Spleen (tissue), 11 donors: Measurements from ENCODE around the gene ISOC2. TPM values are rescaled to one million over a fixed set of nuclear protein-coding genes. Genes with fewer than 3 reads are reported as not detected.

Source experiments
- DNase-seq: peaks from one replicate; pipeline ENCODE4 v3.0.0-alpha.2; 2020
- H3K27ac ChIP-seq, 8 donors: fragments of 200-600 bp; sonication (generic) in 7 of 8; 1 replicate in 4 of 8; 2 replicates in 4 of 8; pipeline versions ENCODE4 v1.5.0 to v1.8.0; 2016 to 2021; ENCODE audit warnings: inconsistent platforms in 4 of 8, mild to moderate bottlenecking in 4 of 8, moderate library complexity in 1 of 8
- H3K27me3 ChIP-seq, 7 donors: fragments of 200-600 bp; sonication (generic) in 6 of 7; replicated peaks in 1 of 7; 1 replicate in 4 of 7; 2 replicates in 3 of 7; pipeline versions ENCODE4 v1.5.0 to v1.8.0; 2016 to 2021; ENCODE audit warnings: inconsistent platforms in 3 of 7, mild to moderate bottlenecking in 1 of 7
- H3K36me3 ChIP-seq, 6 donors: fragments of 200-600 bp; sonication (generic) in 5 of 6; 1 replicate in 4 of 6; 2 replicates in 2 of 6; pipeline versions ENCODE4 v1.5.0 to v1.8.0; 2016 to 2021; ENCODE audit warnings: inconsistent platforms in 2 of 6
- H3K4me1 ChIP-seq, 6 donors: fragments of 200-600 bp; sonication (generic) in 5 of 6; 1 replicate in 3 of 6; 2 replicates in 3 of 6; pipeline versions ENCODE4 v1.5.0 to v1.8.0; 2016 to 2021; ENCODE audit warnings: inconsistent platforms in 3 of 6
- H3K4me3 ChIP-seq, 8 donors: fragments of 200-600 bp; sonication (generic) in 7 of 8; 1 replicate in 4 of 8; 2 replicates in 4 of 8; pipeline versions ENCODE4 v1.5.0 to v1.8.0; 2016 to 2021; ENCODE audit warnings: inconsistent platforms in 4 of 8, mild to moderate bottlenecking in 4 of 8, moderate library complexity in 2 of 8
- H3K9me3 ChIP-seq, 8 donors: fragments of 200-600 bp; sonication (generic) in 7 of 8; 1 replicate in 4 of 8; 2 replicates in 4 of 8; pipeline versions ENCODE4 v1.5.0 to v1.8.0; 2016 to 2021; ENCODE audit warnings: inconsistent platforms in 4 of 8
- POLR2A ChIP-seq, 3 donors: fragments of 450-650 bp; IDR thresholded peaks; one replicate each; pipeline ENCODE4 v1.5.1; 2017; ENCODE audit warnings: antibody characterized with exemption in 3 of 3, mild to moderate bottlenecking in 1 of 3
- POLR2AphosphoS5 ChIP-seq, 3 donors: sonication (generic); formaldehyde crosslinking; IDR thresholded peaks; one replicate each; pipeline ENCODE4 v1.5.1; 2017; ENCODE audit warnings: antibody characterized with exemption in 3 of 3
- WGBS, 5 donors: extraction: QIAGEN DNeasy Blood & Tissue Kit in 3 of 5; methylation state at CpG; one replicate each; pipeline versions ENCODE4 v1.1.5 to v1.1.7; 2013 to 2018; 5-methylcytosine and 5-hydroxymethylcytosine counted together
- intact Hi-C: fragments of 100-400 bp; cut with DNase I; formaldehyde crosslinking; loops from one replicate; pipeline ENCODE4 v1.15.0; 2023; ENCODE audit warnings: low total_unique reads
- polyA plus RNA-seq, 3 donors: library from polyadenylated mRNA; stranded (reverse); fragments of 200-250 nt; gene quantifications; one replicate each; pipeline ENCODE4 v1.2.1, GENCODE V29; 2013
- total RNA-seq, 7 donors: library from RNA; depleted of rRNA in 3 of 7; stranded (reverse); fragments of >200 nt in 3 of 7; fragmentation: NEBNext Ultra II Directional in 4 of 7; extraction: Animal tissue kit (Norgen Biotek cat#: 25700) in 4 of 7; gene quantifications; one replicate each; pipeline versions ENCODE4 v1.1.0 to v1.2.1, GENCODE V29; 2016 to 2021
- TF ChIP-seq, protein P1 (sequence below), 11 experiments: fragments of 200-600 bp in 7 of 11; fragments of 450-650 bp in 4 of 11; sonication (generic) in 4 of 11; IDR thresholded peaks in 8 of 11; conservative IDR thresholded peaks in 3 of 11; 1 replicate in 7 of 11; 2 replicates in 4 of 11; pipeline versions ENCODE4 v1.4.0 to v1.8.0; 2016 to 2021; ENCODE audit warnings: antibody characterized with exemption in 11 of 11, inconsistent platforms in 4 of 11, mild to moderate bottlenecking in 1 of 11
- donor health status: healthy with polysubstance abuse.
- donor health status: DM: no; HTN: no; CAD: no; lungs with moderate emphysema.
- donor health status: DM: no; HTN: no; CAD: no.
- donor health status: Bipolar disorder and iron deficiency.
- donor health status: healthy.
- donor health status: DM: no; HTN: no; CAD: no.
- donor health status: DM: yes; HTN: yes; CAD: no.

Gene ISOC2
- total and polyA plus RNA-seq, 10 donors = 38.6 to 98.7 (median 55.3) TPM

DNA sequence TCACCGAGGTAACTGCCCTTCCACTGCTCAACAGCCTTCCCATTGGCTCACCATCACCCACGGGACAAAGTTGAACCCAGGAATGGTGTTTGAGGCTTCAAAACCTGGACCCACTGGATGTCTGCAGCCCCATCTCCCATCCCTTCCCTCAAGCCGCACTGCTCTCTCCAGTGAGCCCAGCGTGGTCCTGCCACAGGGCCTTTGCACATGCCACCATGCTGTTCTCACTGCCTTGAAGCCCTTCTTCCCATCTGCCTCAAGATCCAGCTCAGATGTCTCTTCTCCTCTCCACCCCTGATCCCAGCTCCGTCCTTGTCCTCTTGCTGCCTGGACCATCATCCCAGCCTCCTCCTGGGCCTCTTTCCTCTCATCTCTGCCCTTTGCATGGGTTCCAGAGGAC lies 22.4 kb downstream of the ISOC2 start:
- H3K27me3 ChIP-seq = peaks cover 7 to 90% (median 73%) of the 10 kb centered on the region in 7 donors
- no peak overlapping the region for H3K27ac ChIP-seq
- TF ChIP-seq POLR2AphosphoS5 (IDR thresholded peaks at IDR 0.05) (no peak), POLR2A (IDR thresholded peaks at IDR 0.05) (no peak)
- TF ChIP-seq, protein P1, sequence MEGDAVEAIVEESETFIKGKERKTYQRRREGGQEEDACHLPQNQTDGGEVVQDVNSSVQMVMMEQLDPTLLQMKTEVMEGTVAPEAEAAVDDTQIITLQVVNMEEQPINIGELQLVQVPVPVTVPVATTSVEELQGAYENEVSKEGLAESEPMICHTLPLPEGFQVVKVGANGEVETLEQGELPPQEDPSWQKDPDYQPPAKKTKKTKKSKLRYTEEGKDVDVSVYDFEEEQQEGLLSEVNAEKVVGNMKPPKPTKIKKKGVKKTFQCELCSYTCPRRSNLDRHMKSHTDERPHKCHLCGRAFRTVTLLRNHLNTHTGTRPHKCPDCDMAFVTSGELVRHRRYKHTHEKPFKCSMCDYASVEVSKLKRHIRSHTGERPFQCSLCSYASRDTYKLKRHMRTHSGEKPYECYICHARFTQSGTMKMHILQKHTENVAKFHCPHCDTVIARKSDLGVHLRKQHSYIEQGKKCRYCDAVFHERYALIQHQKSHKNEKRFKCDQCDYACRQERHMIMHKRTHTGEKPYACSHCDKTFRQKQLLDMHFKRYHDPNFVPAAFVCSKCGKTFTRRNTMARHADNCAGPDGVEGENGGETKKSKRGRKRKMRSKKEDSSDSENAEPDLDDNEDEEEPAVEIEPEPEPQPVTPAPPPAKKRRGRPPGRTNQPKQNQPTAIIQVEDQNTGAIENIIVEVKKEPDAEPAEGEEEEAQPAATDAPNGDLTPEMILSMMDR (IDR thresholded peaks at IDR 0.05 in 8 of 11, conservative IDR thresholded peaks at IDR 0.05 in 3 of 11) = no peak
- intact Hi-C loops = no loop called here
- no peak overlapping the region for H3K4me3 ChIP-seq
- H3K9me3 ChIP-seq = no peaks in the 10 kb centered on the region
- DNase-seq = no peak
- H3K36me3 ChIP-seq = no peaks in the 10 kb centered on the region
- peaks cover 11 to 35% (median 26%) of the 10 kb centered on the region in 6 donors for H3K4me1 ChIP-seq
- 69 to 80% (median 75%) methylated on average over 5 of the region's 5 CpGs for WGBS, 5 donors

DNA sequence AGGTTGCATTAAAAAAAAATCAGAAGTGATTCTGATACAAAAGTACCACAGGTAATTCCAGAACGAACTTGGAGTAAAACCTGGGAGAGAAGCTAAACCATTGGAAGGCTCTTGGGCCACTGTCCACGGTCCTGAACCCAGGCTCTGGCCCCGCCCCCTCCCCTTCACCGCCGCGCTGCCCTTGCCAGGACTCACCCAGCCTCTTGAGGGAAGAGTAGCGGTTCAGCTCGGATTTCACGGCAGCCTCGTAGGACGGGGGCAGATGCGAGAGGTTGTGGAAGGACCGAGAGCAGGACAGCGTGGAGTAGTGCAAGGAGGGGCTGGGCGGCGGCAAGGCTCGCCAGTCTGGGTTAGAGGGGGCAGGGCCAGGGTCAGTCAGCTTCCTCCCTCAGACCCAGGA lies 24.0 kb downstream of the ISOC2 start:
- no peaks in the 10 kb centered on the region for H3K36me3 ChIP-seq
- no peak overlapping the region for H3K4me3 ChIP-seq
- H3K4me1 ChIP-seq = peaks cover 11 to 26% (median 24%) of the 10 kb centered on the region in 6 donors
- DNase-seq = no peak
- intact Hi-C loops = no loop called here
- H3K9me3 ChIP-seq = no peaks in the 10 kb centered on the region
- TF ChIP-seq POLR2AphosphoS5 (IDR thresholded peaks at IDR 0.05) (no peak), POLR2A (IDR thresholded peaks at IDR 0.05) (no peak)
- TF ChIP-seq, protein P1 (IDR thresholded peaks at IDR 0.05 in 8 of 11, conservative IDR thresholded peaks at IDR 0.05 in 3 of 11) = no peak
- H3K27me3 ChIP-seq = peaks cover 10 to 90% (median 74%) of the 10 kb centered on the region in 7 donors
- no peak overlapping the region for H3K27ac ChIP-seq
- 2 to 5% (median 3%) methylated on average over 12 to 17 of the region's 17 CpGs for WGBS, 5 donors

DNA sequence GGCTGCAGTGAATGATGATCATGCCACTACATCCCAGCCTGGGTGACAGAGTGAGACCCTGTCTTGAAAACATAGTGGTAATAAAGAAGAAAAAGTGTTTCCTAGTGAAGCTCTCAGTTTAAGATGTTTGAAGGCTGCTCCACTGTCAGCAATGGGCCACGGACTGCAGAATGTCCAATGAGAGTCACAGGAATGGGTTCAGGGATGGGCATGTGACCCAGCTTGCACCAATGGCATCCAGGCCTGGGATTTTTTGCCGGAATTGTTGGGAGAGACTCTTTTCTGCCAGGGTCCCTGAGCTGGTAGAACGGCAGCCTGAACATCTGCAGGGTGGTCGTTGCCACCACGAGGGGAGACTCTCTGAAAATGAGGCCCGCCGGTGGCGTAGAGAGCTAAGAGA lies 24.6 kb downstream of the ISOC2 start:
- intact Hi-C loops = no loop called here
- H3K27me3 ChIP-seq = peaks cover 10 to 90% (median 74%) of the 10 kb centered on the region in 7 donors

DNA sequence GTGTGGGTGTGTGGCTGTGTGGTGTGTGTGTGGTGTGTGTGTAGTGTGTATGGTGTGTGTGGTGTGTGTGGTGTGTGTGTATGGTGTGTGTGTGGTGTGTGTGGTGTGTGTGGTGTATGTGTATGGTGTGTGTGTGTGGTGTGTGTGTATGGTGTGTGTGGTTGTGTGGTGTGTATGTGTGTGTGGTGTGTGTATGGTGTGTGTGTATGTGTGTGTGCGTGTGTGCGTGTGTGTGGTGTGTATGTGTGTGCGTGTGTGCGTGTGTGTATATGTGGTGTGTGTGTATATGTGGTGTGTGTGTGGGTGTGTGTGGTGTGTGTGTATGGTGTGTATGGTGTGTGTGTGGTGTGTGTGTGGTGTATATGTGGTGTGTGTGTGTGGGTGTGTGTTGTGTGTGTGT lies 26.4 kb downstream of the ISOC2 start:
- H3K4me1 ChIP-seq = peaks cover 0 to 2% (median under 1%) of the 10 kb centered on the region in 6 donors
- intact Hi-C loops = no loop called here
- 90 to 96% (median 93%) methylated on average over 4 of the region's 4 CpGs for WGBS, 5 donors
- DNase-seq = no peak
- H3K27me3 ChIP-seq = peaks cover 3 to 90% (median 60%) of the 10 kb centered on the region in 7 donors
- TF ChIP-seq POLR2AphosphoS5 (IDR thresholded peaks at IDR 0.05) (no peak), POLR2A (IDR thresholded peaks at IDR 0.05) (no peak)
- TF ChIP-seq, protein P1 (IDR thresholded peaks at IDR 0.05 in 8 of 11, conservative IDR thresholded peaks at IDR 0.05 in 3 of 11) = no peak
- no peaks in the 10 kb centered on the region for H3K36me3 ChIP-seq
- H3K27ac ChIP-seq = no peak overlapping the region
- H3K9me3 ChIP-seq = no peaks in the 10 kb centered on the region
- no peak overlapping the region for H3K4me3 ChIP-seq

More for the DNA sequence above, 24.6 kb downstream of the ISOC2 start:
- no peak overlapping the region for H3K4me3 ChIP-seq
- WGBS, 5 donors = 44 to 52% (median 50%) methylated on average over 8 of the region's 8 CpGs
- peaks cover 11 to 20% (median 18%) of the 10 kb centered on the region in 6 donors for H3K4me1 ChIP-seq
- no peak for DNase-seq
- TF ChIP-seq POLR2AphosphoS5 (IDR thresholded peaks at IDR 0.05) (no peak), POLR2A (IDR thresholded peaks at IDR 0.05) (no peak)
- TF ChIP-seq, protein P1 (IDR thresholded peaks at IDR 0.05 in 8 of 11, conservative IDR thresholded peaks at IDR 0.05 in 3 of 11) = no peak
- H3K36me3 ChIP-seq = no peaks in the 10 kb centered on the region
- H3K27ac ChIP-seq = no peak overlapping the region
- H3K9me3 ChIP-seq = no peaks in the 10 kb centered on the region
